Measurements from ENCODE around the gene RMRP. TPM values are rescaled to one million over a fixed set of nuclear protein-coding genes. Genes with fewer than 3 reads are reported as not detected.
"Not testable (repeated sequence)": the region's sequence is repeated elsewhere in the genome, so short reads cannot be mapped to it uniquely, and the experiment has no call there.

RMRP gene
- polyA plus RNA-seq, 1 donor from 2014 or later = 30.5 TPM

- H3K4me1 Mint-ChIP-seq = peaks cover 32 to 37% (median 36%) of the 10 kb centered on the region in 3 donors
Observed at GRCh38 chr9:35650341-35651158, 7.3 kb downstream of the RMRP start, which contains the start of gene SIT1. TSS of gene SIT1 (minus strand) at chr9:35650931. CDS start at chr9:35650853, 78 bp downstream.

GRCh38 chr9:35649431-35650340, 8.1 kb downstream of the RMRP start:
- peaks cover 33 to 35% (median 33%) of the 10 kb centered on the region in 3 donors for H3K4me1 Mint-ChIP-seq
- H3K36me3 Mint-ChIP-seq = peaks cover 2% of the 10 kb centered on the region

More at GRCh38 chr9:35650341-35651158, 7.3 kb downstream of the RMRP start, which contains the start of gene SIT1:
- Mint-ChIP-seq H3K9me3 (no peaks in the 10 kb centered on the region), H3K27ac (peak within 1 kb of the TSS; percentile 89 to 99 (median 93)), H3K27me3 (no peaks in the 10 kb centered on the region), H3K4me3 (peak within 1 kb of the TSS; percentile 93 to 98 (median 96)), H3K36me3 (peaks cover 2% of the 10 kb centered on the region)

GRCh38 chr9:35646533-35647265, 11.1 kb downstream of the RMRP start:
- Mint-ChIP-seq H3K27me3 (no peaks in the 10 kb centered on the region), H3K36me3 (peaks cover 13% of the 10 kb centered on the region), H3K9me3 (no peaks in the 10 kb centered on the region), H3K4me1 (peaks cover 31 to 51% (median 33%) of the 10 kb centered on the region in 3 donors), H3K4me3 (peak overlapping the region; percentile 96 to 99 (median 98)), H3K27ac (peak overlapping the region; percentile 89 to 99 (median 99))

More at GRCh38 chr9:35649431-35650340, 8.1 kb downstream of the RMRP start:
- Mint-ChIP-seq H3K27me3 (no peaks in the 10 kb centered on the region), H3K9me3 (no peaks in the 10 kb centered on the region), H3K4me3 (peak overlapping the region; percentile 93 to 98 (median 96)), H3K27ac (peak overlapping the region; percentile 89 to 99 (median 93))

- Mint-ChIP-seq H3K36me3 (peaks cover 13% of the 10 kb centered on the region), H3K4me3 (peak overlapping the region; percentile 96 to 99 (median 98)), H3K9me3 (no peaks in the 10 kb centered on the region), H3K4me1 (peaks cover 32 to 52% (median 34%) of the 10 kb centered on the region in 3 donors), H3K27me3 (no peaks in the 10 kb centered on the region), H3K27ac (peak overlapping the region; percentile 89 to 99 (median 99))
Observed at GRCh38 chr9:35646153-35646532, 11.7 kb downstream of the RMRP start.

GRCh38 chr9:35645736-35646135, 12.1 kb downstream of the RMRP start:
- Mint-ChIP-seq H3K36me3 (peaks cover 13% of the 10 kb centered on the region), H3K4me1 (peaks cover 32 to 52% (median 33%) of the 10 kb centered on the region in 3 donors), H3K4me3 (peak overlapping the region; percentile 96 to 99 (median 98)), H3K27ac (peak overlapping the region; percentile 89 to 99 (median 99))
- H3K27me3 Mint-ChIP-seq, H3K9me3 Mint-ChIP-seq: not testable (repeated sequence)

- Mint-ChIP-seq H3K36me3 (peaks cover 10% of the 10 kb centered on the region), H3K27ac (peak overlapping the region in 1 of 3 donors; percentile 13), H3K4me1 (peaks cover 27 to 57% (median 36%) of the 10 kb centered on the region in 3 donors), H3K4me3 (no peak overlapping the region), H3K27me3 (no peaks in the 10 kb centered on the region), H3K9me3 (no peaks in the 10 kb centered on the region)
Observed at GRCh38 chr9:35643046-35643445, 14.8 kb downstream of the RMRP start.

GRCh38 chr9:35641478-35641877, 16.3 kb downstream of the RMRP start:
- not testable (repeated sequence) for H3K9me3 Mint-ChIP-seq, H3K27me3 Mint-ChIP-seq
- H3K4me1 Mint-ChIP-seq = peaks cover 29 to 61% (median 43%) of the 10 kb centered on the region in 3 donors
- peak overlapping the region; percentile 10 to 49 (median 44) for H3K4me3 Mint-ChIP-seq
- peaks cover 10% of the 10 kb centered on the region for H3K36me3 Mint-ChIP-seq
- H3K27ac Mint-ChIP-seq = peak overlapping the region; percentile 24 to 67 (median 34)

- Mint-ChIP-seq H3K4me3 (peak overlapping the region in 1 of 4 donors; percentile 48), H3K4me1 (peaks cover 37 to 66% (median 51%) of the 10 kb centered on the region in 3 donors), H3K27ac (peak overlapping the region in 1 of 3 donors; percentile 82), H3K36me3 (peaks cover 10% of the 10 kb centered on the region)
- H3K27me3 Mint-ChIP-seq, H3K9me3 Mint-ChIP-seq: not testable (repeated sequence)
Observed at GRCh38 chr9:35640431-35640830, 17.4 kb downstream of the RMRP start.

GRCh38 chr9:35639631-35640030, 18.2 kb downstream of the RMRP start:
- peaks cover 10% of the 10 kb centered on the region for H3K36me3 Mint-ChIP-seq
- peak overlapping the region in 2 of 3 donors; percentile 32 to 59 for H3K27ac Mint-ChIP-seq
- no peaks in the 10 kb centered on the region for H3K27me3 Mint-ChIP-seq
- no peaks in the 10 kb centered on the region for H3K9me3 Mint-ChIP-seq
- H3K4me3 Mint-ChIP-seq = peak overlapping the region in 3 of 4 donors; percentile 14 to 66 (median 60)
- H3K4me1 Mint-ChIP-seq = peaks cover 44 to 73% (median 59%) of the 10 kb centered on the region in 3 donors

GRCh38 chr9:35639225-35639624, 18.6 kb downstream of the RMRP start:
- H3K27me3 Mint-ChIP-seq, H3K36me3 Mint-ChIP-seq, H3K9me3 Mint-ChIP-seq: not testable (repeated sequence)
- peak overlapping the region in 2 of 4 donors; percentile 60 to 66 for H3K4me3 Mint-ChIP-seq
- H3K4me1 Mint-ChIP-seq = peaks cover 45 to 72% (median 59%) of the 10 kb centered on the region in 3 donors
- peak overlapping the region in 2 of 3 donors; percentile 32 to 59 for H3K27ac Mint-ChIP-seq

GRCh38 chr9:35638751-35639150, 19.1 kb downstream of the RMRP start:
- not testable (repeated sequence) for H3K9me3 Mint-ChIP-seq, H3K27me3 Mint-ChIP-seq, H3K36me3 Mint-ChIP-seq
- Mint-ChIP-seq H3K4me1 (peaks cover 45 to 71% (median 59%) of the 10 kb centered on the region in 3 donors), H3K4me3 (peak overlapping the region in 2 of 4 donors; percentile 13 to 35), H3K27ac (peak overlapping the region in 1 of 3 donors; percentile 59)

- not testable (repeated sequence) for H3K27me3 Mint-ChIP-seq, H3K36me3 Mint-ChIP-seq, H3K9me3 Mint-ChIP-seq
- H3K4me1 Mint-ChIP-seq = peaks cover 45 to 69% (median 61%) of the 10 kb centered on the region in 3 donors
- peak overlapping the region in 2 of 3 donors; percentile 68 to 81 for H3K27ac Mint-ChIP-seq
- H3K4me3 Mint-ChIP-seq = peak overlapping the region in 3 of 4 donors; percentile 19 to 74 (median 25)
Observed at GRCh38 chr9:35637427-35637955, 20.3 kb downstream of the RMRP start.

- H3K4me3 Mint-ChIP-seq = peak overlapping the region in 2 of 4 donors; percentile 19 to 74
- not testable (repeated sequence) for H3K36me3 Mint-ChIP-seq, H3K27me3 Mint-ChIP-seq, H3K9me3 Mint-ChIP-seq
- peak overlapping the region; percentile 74 to 81 (median 77) for H3K27ac Mint-ChIP-seq
- H3K4me1 Mint-ChIP-seq = peaks cover 44 to 65% (median 61%) of the 10 kb centered on the region in 3 donors
Observed at GRCh38 chr9:35636877-35637246, 21.0 kb downstream of the RMRP start.
